HepG2 (cell line): ENCODE data around the gene DMTF1. TPM values are rescaled to one million over a fixed set of nuclear protein-coding genes. Genes with fewer than 3 reads are reported as not detected.

ENCODE experiments used
- ATAC-seq: fragments of 200-7000 bp; cut with Tn5 transposase; 3 replicates; pipeline ENCODE4 v1.9.1; 2020; ENCODE audit warnings: mild to moderate bottlenecking, moderate library complexity
- BruUV-seq: library from RNA; stranded (reverse); fragments of 400-500 nt; replicated peaks from 2 replicates; lab custom pipeline; 2021; lab: Mats Ljungman, UMichigan
- CTCF ChIA-PET: fragments of 300-600 bp; formaldehyde crosslinking; extraction: SDS; loops from one replicate; lab custom pipeline; 2021; ENCODE audit warnings: low total read pairs, inconsistent platforms, low intra/inter-chr PET ratio; lab: Yijun Ruan, JAX
- POLR2A ChIA-PET: fragments of 350-600 bp; sonication (Branson Sonifier 250); formaldehyde crosslinking; loops from one replicate; lab custom pipeline; 2020; ENCODE audit warnings: antibody characterized with exemption, inconsistent platforms; lab: Yijun Ruan, JAX
- DNase-seq: peaks from one replicate; pipeline ENCODE4 v3.0.0-alpha.2; 2015; ENCODE audit warnings: low spot score
- FAIRE-seq: peaks from 3 replicates; lab custom pipeline; 2011; peaks lifted over from hg19 to GRCh38; lab: Jason Lieb, UNC
- H2AFZ ChIP-seq: one replicate; pipeline ENCODE4 v1.6.1; 2011; ENCODE audit warnings: low read length, inconsistent platforms
- H3K27ac ChIP-seq: fragments of 300-600 bp; 3 replicates; pipeline ENCODE4 v1.8.0; 2011; ENCODE audit warnings: mixed run types, mild to moderate bottlenecking, mixed read lengths, low read length, inconsistent platforms; ENCODE audit not compliant: insufficient read depth; ENCODE audit errors: extremely low read length
- H3K27me3 ChIP-seq, 2 experiments: fragments of 200-600 bp in 1 of 2; 2 replicates in 1 of 2; 3 replicates in 1 of 2; pipeline versions ENCODE4 v1.6.0 to v1.8.0; 2011; ENCODE audit warnings: low read length in 2 of 2, mild to moderate bottlenecking in 2 of 2, moderate library complexity in 2 of 2, inconsistent platforms in 1 of 2; ENCODE audit not compliant: insufficient read depth in 2 of 2, control insufficient read depth in 1 of 2
- H3K36me3 ChIP-seq, 2 experiments: fragments of 200-600 bp in 1 of 2; replicated peaks in 1 of 2; 2 replicates in 1 of 2; 3 replicates in 1 of 2; pipeline versions ENCODE4 v1.5.1 to v1.8.0; 2011; ENCODE audit warnings: low read length in 2 of 2, inconsistent platforms in 1 of 2; ENCODE audit not compliant: insufficient read depth in 2 of 2, control insufficient read depth in 1 of 2
- H3K4me1 ChIP-seq: 2 replicates; pipeline ENCODE4 v1.5.1; 2012; ENCODE audit warnings: low read length, inconsistent platforms; ENCODE audit not compliant: insufficient read depth
- H3K4me2 ChIP-seq: 2 replicates; pipeline ENCODE4 v1.6.0; 2011; ENCODE audit warnings: low read depth, low read length, inconsistent platforms
- H3K4me3 ChIP-seq, 3 experiments: fragments of 200-600 bp in 1 of 3; sonication (generic), shearing (Covaris generic) in 1 of 3; replicated peaks in 1 of 3; 2 replicates each; pipeline ENCODE4 v1.5.1; 2011 to 2016; ENCODE audit warnings: low read length in 3 of 3, inconsistent platforms in 2 of 3, low read depth in 2 of 3, mild to moderate bottlenecking in 2 of 3, control low read depth in 1 of 3, mixed read lengths in 1 of 3; ENCODE audit not compliant: insufficient read depth in 1 of 3
- H3K79me2 ChIP-seq: one replicate; pipeline ENCODE4 v1.6.1; 2011; ENCODE audit warnings: low read length, inconsistent platforms; ENCODE audit not compliant: insufficient read depth
- H3K9ac ChIP-seq: 2 replicates; pipeline ENCODE4 v1.6.0; 2011; ENCODE audit warnings: mild to moderate bottlenecking, low read depth, low read length, inconsistent platforms; ENCODE audit not compliant: insufficient read depth
- H3K9me3 ChIP-seq: 2 replicates; pipeline ENCODE4 v1.5.1; 2012; ENCODE audit warnings: mild to moderate bottlenecking, low read length
- H4K20me1 ChIP-seq: 2 replicates; pipeline ENCODE4 v1.6.0; 2011; ENCODE audit warnings: inconsistent platforms, mild to moderate bottlenecking, low read length, moderate library complexity; ENCODE audit not compliant: insufficient read depth
- AHR ChIP-seq: IDR thresholded peaks from 2 replicates; pipeline ENCODE4 v1.6.1; 2018; ENCODE audit warnings: missing genetic modification reagents, missing compliant biosample characterization
- ERF ChIP-seq: IDR thresholded peaks from 2 replicates; pipeline ENCODE4 v1.6.1; 2018; ENCODE audit warnings: missing biosample characterization, missing genetic modification reagents
- HNRNPLL ChIP-seq: fragments of 200-400 bp; formaldehyde crosslinking; IDR thresholded peaks from 2 replicates; pipeline ENCODE4 v1.6.1; 2017; ENCODE audit warnings: mild to moderate bottlenecking, low read depth, low read length; ENCODE audit not compliant: poor library complexity, severe bottlenecking
- KDM5B ChIP-seq: sonication (generic); formaldehyde crosslinking; IDR thresholded peaks from 2 replicates; pipeline ENCODE4 v1.4.0; 2020; ENCODE audit warnings: missing genetic modification reagents, mild to moderate bottlenecking, borderline replicate concordance
- MAFF ChIP-seq: IDR thresholded peaks from 2 replicates; pipeline ENCODE4 v1.6.1; 2011; ENCODE audit warnings: low read depth, low read length, improper control_type of control experiment
- MAFK ChIP-seq, 2 experiments: IDR thresholded peaks in 1 of 2; conservative IDR thresholded peaks in 1 of 2; 2 replicates each; pipeline ENCODE4 v1.6.1; 2011; ENCODE audit warnings: improper control_type of control experiment in 2 of 2, low read length in 2 of 2
- NFIC ChIP-seq: IDR thresholded peaks from 2 replicates; pipeline ENCODE4 v1.6.1; 2012; ENCODE audit warnings: mild to moderate bottlenecking, low read length, inconsistent platforms
- TAF1 ChIP-seq: sonication (generic); formaldehyde crosslinking; IDR thresholded peaks from 2 replicates; pipeline ENCODE4 v1.4.0; 2020; ENCODE audit warnings: missing genetic modification reagents
- in situ Hi-C: cut with HindIII; loops from 2 replicates; pipeline ENCODE4 v1.10.0; 2017; ENCODE audit warnings: low pct_unique_long_range_greater_than_20kb; ENCODE audit not compliant: extremely low pct_ligation_motif_present
- intact Hi-C: fragments of 100-400 bp; cut with micrococcal nuclease; formaldehyde crosslinking; loops from one replicate; pipeline ENCODE4 v1.10.0; 2022; ENCODE audit not compliant: unreplicated experiment
- polyA plus RNA-seq, 8 experiments: library from polyadenylated mRNA; depleted of rRNA in 3 of 8; stranded (reverse) in 7 of 8; unstranded in 1 of 8; fragments of >200 nt; fragmentation: Illumina TruSeq in 4 of 8; extraction: Trizol in 4 of 8; gene quantifications; 2 replicates each; pipeline versions ENCODE4 v1.2.1 to v1.2.3, GENCODE V29; 2011 to 2016; ENCODE audit warnings: low read depth in 4 of 8, missing spikeins in 1 of 8, mixed read lengths in 1 of 8; ENCODE audit not compliant: insufficient read depth in 1 of 8
- total RNA-seq, 5 experiments: library from RNA; depleted of rRNA; stranded (reverse); fragments of >200 nt; fragmentation: Illumina TruSeq; extraction: Trizol; gene quantifications; 2 replicates each; pipeline ENCODE4 v1.2.3, GENCODE V29; 2016; ENCODE audit warnings: low read depth in 1 of 5
- TF ChIP-seq, protein P1 (sequence below): fragments of 450-650 bp; IDR thresholded peaks from 2 replicates; pipeline ENCODE4 v1.6.1; 2017

DMTF1 gene
- total and polyA plus RNA-seq, 2 of the 13 experiments (the other 11 are each of a cell fraction or from before 2014, with no cell fraction given) = 45.8 to 132 TPM

DNA sequence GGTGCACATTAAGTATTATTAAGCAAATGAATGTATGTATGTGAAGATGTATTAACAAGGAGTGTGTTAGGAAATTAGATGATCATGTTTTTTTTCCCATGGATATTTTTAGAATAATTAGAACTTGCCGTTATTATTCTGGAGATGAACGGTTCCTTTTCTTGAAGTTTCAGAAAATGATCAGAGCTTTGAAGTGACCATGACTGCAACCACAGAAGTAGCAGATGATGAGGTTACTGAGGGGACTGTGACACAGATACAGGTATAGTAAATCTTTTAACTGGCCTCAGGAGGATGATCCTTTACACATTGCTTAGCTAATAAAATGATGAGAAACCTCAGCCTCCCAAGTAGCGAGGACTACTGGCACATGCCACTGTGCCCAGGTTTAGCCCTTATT, 18.6 kb downstream of the DMTF1 start (continued):
- TF ChIP-seq, protein P1, sequence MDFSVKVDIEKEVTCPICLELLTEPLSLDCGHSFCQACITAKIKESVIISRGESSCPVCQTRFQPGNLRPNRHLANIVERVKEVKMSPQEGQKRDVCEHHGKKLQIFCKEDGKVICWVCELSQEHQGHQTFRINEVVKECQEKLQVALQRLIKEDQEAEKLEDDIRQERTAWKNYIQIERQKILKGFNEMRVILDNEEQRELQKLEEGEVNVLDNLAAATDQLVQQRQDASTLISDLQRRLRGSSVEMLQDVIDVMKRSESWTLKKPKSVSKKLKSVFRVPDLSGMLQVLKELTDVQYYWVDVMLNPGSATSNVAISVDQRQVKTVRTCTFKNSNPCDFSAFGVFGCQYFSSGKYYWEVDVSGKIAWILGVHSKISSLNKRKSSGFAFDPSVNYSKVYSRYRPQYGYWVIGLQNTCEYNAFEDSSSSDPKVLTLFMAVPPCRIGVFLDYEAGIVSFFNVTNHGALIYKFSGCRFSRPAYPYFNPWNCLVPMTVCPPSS = no peak
- TF ChIP-seq HNRNPLL (no peak), TAF1 (CRISPR knock-in tag) (no peak)

DNA sequence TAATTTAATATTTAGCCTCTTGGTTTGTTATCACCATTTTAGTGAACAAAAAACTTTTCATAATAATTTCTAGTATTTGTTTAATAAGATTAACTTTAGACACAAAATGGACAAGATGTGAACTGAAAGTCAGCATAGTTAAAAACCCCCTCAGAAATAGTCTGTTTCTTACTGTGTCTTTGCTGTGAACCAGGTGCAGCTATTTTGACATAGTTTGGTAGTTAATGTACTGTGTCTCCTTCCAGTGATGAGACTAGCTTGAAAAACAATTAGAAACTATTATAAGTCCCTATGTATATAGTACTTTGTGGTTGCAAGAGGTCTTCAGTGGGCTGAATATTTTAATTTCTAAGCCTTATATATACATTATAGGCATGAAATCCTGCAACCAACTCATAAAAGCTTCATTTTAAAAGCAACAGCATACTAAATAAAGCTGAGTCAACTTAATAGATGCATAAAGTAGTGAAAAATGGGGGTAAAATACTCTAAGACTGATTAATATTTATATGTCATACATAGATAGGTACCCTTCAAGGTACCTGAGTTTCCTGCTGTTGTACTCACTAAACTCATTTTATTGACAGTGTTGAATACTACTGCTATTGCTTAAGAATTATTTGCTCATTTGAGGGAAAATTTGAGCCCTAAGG, 19.2 kb downstream of the DMTF1 start:
- Histone ChIP-seq H3K79me2 (no peaks in the 10 kb centered on the region), H3K4me1 (no peaks in the 10 kb centered on the region), H3K4me3 (no peak overlapping the region), H3K27me3 (no peaks in the 10 kb centered on the region), H3K9me3 (no peaks in the 10 kb centered on the region), H3K4me2 (no peak overlapping the region), H3K9ac (no peak overlapping the region), H3K27ac (no peak overlapping the region), H3K36me3 (peaks cover 19 to 83% of the 10 kb centered on the region in 2 experiments), H2AFZ (no peak overlapping the region), H4K20me1 (no peaks in the 10 kb centered on the region)
- in situ Hi-C loops (no loop called here), intact Hi-C loops (no loop called here)
- DNase-seq (no peak), ATAC-seq (no peak), FAIRE-seq (no peak)
- POLR2A ChIA-PET = no interaction called here
- CTCF ChIA-PET = no interaction called here
- TF ChIP-seq MAFK (conservative IDR thresholded peaks at IDR 0.05 in 1 of 2, IDR thresholded peaks at IDR 0.05 in 1 of 2; ENCODE audit: low read length in 2 of 2) = peak in 1 of 2 experiments; percentile 57; a peak in 2 of 4 replicates
- TF ChIP-seq ERF (CRISPR knock-in tag) = no peak
- TF ChIP-seq MAFF = 0 out of 2 replicates have a peak, but pooled peaks have one; percentile 16
- TF ChIP-seq NFIC = no peak
- TF ChIP-seq KDM5B (CRISPR knock-in tag) = no peak
- TF ChIP-seq AHR (CRISPR knock-in tag) = no peak
- BruUV-seq = no TSS peak
